HFF-Myc (cell line): ENCODE results near the gene TRIM9.

Experiments used
- DNase-seq: peaks from one replicate; pipeline ENCODE4 v3.0.0-alpha.2; 2011; ENCODE audit warnings: low read depth; ENCODE audit errors: extremely low read depth
- H3K4me3 ChIP-seq: replicated peaks from 2 replicates; pipeline ENCODE4 v1.5.1; 2011; ENCODE audit warnings: low read depth, mild to moderate bottlenecking, control low read depth, low read length
- TF ChIP-seq, protein P1 (sequence below): IDR thresholded peaks from 2 replicates; pipeline ENCODE4 v1.5.1; 2012; ENCODE audit warnings: mild to moderate bottlenecking, low read depth, low read length, control low read depth; ENCODE audit errors: missing control alignments

TRIM9 gene

DNA sequence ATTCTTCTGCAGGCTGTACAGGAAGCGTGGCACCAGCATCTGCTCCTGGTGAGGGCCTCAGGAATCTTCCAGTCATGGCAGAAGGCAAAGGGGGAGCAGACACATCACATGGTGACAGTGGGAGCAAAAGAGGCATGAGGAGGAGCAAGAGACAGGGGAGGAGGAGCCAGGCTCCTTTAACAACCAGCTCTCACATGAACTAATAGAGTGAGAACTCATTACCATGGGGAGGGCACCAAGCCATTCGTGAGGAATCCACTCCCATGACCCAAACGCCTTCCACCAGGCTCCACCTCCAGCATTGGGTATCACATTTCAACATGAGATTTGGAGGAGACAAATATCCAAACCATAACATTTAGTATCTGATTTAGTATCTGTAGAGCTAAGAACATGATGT lies 14.7 kb upstream of the TRIM9 start:
- TF ChIP-seq, protein P1, sequence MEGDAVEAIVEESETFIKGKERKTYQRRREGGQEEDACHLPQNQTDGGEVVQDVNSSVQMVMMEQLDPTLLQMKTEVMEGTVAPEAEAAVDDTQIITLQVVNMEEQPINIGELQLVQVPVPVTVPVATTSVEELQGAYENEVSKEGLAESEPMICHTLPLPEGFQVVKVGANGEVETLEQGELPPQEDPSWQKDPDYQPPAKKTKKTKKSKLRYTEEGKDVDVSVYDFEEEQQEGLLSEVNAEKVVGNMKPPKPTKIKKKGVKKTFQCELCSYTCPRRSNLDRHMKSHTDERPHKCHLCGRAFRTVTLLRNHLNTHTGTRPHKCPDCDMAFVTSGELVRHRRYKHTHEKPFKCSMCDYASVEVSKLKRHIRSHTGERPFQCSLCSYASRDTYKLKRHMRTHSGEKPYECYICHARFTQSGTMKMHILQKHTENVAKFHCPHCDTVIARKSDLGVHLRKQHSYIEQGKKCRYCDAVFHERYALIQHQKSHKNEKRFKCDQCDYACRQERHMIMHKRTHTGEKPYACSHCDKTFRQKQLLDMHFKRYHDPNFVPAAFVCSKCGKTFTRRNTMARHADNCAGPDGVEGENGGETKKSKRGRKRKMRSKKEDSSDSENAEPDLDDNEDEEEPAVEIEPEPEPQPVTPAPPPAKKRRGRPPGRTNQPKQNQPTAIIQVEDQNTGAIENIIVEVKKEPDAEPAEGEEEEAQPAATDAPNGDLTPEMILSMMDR = no peak
- H3K4me3 ChIP-seq = no peak overlapping the region
- no peak for DNase-seq

DNA sequence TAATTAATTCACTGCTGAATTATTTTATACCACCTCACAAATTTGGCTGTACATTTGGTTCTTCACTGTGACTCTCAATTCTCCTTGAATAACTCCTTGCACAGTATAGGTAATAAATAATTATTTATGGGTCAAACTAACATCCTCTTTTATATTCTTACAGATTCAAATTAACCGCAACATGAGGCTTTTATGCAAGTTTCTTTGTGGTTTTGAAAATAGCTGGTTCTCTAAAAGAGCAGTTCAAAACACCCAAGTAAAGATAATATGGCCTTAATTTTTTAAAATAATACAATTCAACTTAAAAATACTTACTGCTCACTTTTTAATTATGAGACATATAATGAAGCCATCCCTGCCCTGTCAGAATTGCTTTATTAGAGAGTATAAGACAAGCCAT lies 12.9 kb upstream of the TRIM9 start:
- TF ChIP-seq, protein P1 = no peak
- no peak overlapping the region for H3K4me3 ChIP-seq
- no peak for DNase-seq

DNA sequence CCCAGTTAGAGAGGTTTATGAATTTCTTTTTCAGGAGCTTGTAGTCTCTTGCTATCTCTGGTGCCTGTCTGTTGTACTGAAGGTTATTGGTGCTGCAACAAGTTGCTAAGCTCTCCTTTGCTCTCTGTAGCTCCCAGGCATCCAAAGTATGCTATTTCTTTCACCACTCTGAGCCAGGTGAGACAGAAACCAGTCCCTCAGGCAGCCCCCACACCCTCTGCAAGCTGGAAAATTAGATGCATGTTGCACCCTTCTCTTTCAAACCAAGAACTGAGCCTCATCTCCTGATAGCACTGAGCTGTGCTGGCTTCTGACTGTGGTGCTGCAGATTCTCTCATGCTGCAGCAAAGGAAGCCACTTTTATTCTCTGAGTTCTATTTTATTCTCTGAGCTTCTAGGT lies 9.6 kb upstream of the TRIM9 start:
- no peak overlapping the region for H3K4me3 ChIP-seq
- TF ChIP-seq, protein P1 = no peak

DNA sequence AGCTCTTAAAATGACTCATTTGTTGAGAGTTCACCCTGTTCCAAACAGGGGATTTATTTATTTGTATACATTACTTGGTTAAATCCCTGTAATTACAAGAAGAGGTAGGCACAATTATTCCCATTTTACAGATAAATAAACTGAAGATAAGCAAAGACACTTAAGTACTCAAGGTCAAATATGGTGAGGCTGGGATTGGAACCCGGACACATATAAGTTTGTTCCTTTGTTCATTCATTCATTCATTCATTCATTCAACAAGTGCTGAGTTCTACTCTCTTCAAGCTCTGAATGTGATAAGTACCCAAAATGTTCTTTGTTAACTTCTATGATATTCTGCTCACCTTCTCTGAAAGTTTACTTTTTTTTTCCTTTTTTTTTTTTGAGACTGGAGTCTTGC lies 2.4 kb upstream of the TRIM9 start:
- no peak for DNase-seq

More for the DNA sequence above, 9.6 kb upstream of the TRIM9 start:
- no peak for DNase-seq

DNA sequence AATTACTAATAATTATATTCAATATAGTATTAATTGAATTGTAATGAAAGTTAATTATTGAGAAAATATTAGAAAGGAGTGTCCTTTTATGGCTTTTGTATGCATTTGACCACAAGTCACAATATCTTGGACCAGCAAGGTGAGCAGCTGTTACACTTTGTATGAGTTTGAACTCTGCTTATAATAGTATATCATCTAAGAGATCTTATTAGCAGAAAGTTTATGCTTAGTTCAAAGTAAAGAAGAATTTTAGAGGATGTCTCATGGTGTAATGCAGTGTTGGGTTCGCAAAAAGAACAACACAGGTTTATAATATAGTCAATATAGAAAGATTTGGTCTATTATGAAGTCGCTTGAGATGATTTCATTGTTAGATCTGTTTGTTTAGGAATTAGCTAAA lies 2.0 kb upstream of the TRIM9 start:
- TF ChIP-seq, protein P1 = no peak
- H3K4me3 ChIP-seq = no peak overlapping the region
- DNase-seq = no peak

More for the DNA sequence above, 2.4 kb upstream of the TRIM9 start:
- H3K4me3 ChIP-seq = no peak overlapping the region
- TF ChIP-seq, protein P1 = no peak

DNA sequence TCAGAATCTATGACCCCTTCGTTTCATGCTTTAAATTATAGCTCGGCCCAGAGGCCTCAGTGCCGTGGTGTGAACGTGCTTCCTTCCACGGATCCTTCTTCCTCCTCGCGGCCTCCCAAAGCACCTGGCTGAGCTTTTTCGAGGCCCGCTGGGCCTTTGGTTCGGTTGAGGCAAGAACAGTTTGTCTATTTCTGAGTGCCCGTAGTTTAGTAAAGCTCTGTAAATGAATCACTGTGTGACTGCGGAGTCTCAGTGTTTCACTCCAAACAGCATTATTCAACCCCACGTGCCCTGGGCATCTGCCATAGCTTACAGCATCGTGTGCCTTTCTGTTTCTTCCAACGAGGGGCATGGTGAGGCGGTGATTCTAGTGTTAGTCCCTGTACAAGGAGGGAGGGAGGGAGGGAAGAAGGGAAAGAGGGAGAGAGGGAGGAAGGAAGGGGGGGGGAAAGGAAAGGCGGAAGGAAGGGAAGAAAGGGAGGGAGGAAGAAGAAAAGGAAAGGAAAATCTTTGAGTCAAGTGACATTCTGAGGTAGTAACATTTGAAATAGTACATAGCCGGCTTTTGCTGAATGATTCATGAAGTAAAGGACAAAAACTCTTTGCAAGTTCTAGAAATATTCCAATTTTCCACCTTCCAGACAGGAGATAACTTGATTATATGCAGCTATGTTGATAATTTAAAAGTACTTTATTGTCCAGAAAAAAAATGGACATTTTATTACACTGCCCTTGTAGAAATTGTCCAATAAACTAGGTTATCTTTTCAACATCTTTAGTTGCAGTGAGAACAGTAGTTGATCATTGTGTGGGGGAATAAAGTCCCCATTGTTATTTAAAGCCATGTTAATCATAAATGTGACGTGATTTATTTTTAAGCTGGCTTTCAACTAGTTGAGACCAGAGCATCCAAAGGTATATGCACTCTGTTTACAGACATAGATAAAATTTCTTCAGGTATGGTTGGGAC lies 1.2 kb upstream of the TRIM9 start:
- TF ChIP-seq, protein P1 = no peak
- DNase-seq = no peak
- H3K4me3 ChIP-seq = peak overlapping the region; percentile 45
